Left lung (tissue), 10 donors: ENCODE results near the gene TNFRSF18. TPM values are rescaled to one million over a fixed set of nuclear protein-coding genes. Genes with fewer than 3 reads are reported as not detected.
"Not testable (repeated sequence)": the region's sequence is repeated elsewhere in the genome, so short reads cannot be mapped to it uniquely, and the experiment has no call there.

Source experiments
- ATAC-seq: fragments of 200-7000 bp; cut with Tn5 transposase; one replicate; pipeline ENCODE4 v1.9.1; 2020; ENCODE audit warnings: moderate library complexity
- DNase-seq, 4 donors: peaks; one replicate each; pipeline ENCODE4 v3.0.0-alpha.2; 2013 to 2020
- H3K27ac ChIP-seq, 2 donors: fragments of 200-600 bp; sonication (generic) in 1 of 2; one replicate each; pipeline versions ENCODE4 v1.5.0 to v1.8.0; 2020 to 2021
- H3K27me3 ChIP-seq, 2 donors: fragments of 200-600 bp; sonication (generic) in 1 of 2; one replicate each; pipeline versions ENCODE4 v1.5.0 to v1.8.0; 2020 to 2021
- H3K36me3 ChIP-seq, 2 donors: fragments of 200-600 bp; sonication (generic) in 1 of 2; one replicate each; pipeline versions ENCODE4 v1.5.0 to v1.8.0; 2020 to 2021
- H3K4me1 ChIP-seq, 2 donors: fragments of 200-600 bp; one replicate each; pipeline ENCODE4 v1.8.0; 2021
- H3K4me3 ChIP-seq, 2 donors: fragments of 200-600 bp; sonication (generic) in 1 of 2; one replicate each; pipeline versions ENCODE4 v1.5.0 to v1.8.0; 2020 to 2021; ENCODE audit warnings: mild to moderate bottlenecking in 1 of 2
- H3K9me3 ChIP-seq, 2 donors: fragments of 200-600 bp; sonication (generic) in 1 of 2; one replicate each; pipeline versions ENCODE4 v1.5.0 to v1.8.0; 2020 to 2021
- intact Hi-C, 2 donors: fragments of 100-400 bp; cut with DNase I; formaldehyde crosslinking; loops; one replicate each; pipeline versions ENCODE4 v1.11.2 to v1.14.2; 2022
- polyA plus RNA-seq, 6 donors: library from polyadenylated mRNA; unstranded; fragments of 120-200 nt; gene quantifications; one replicate each; pipeline ENCODE4 v1.2.1, GENCODE V29; 2013; ENCODE audit not compliant: insufficient read length in 6 of 6
- total RNA-seq, 2 donors: library from RNA; stranded (reverse); fragmentation: NEBNext Ultra II Directional; extraction: Animal tissue kit (Norgen Biotek cat#: 25700); gene quantifications; one replicate each; pipeline ENCODE4 v1.2.1, GENCODE V29; 2021
- TF ChIP-seq, protein P1 (sequence below), 2 donors: fragments of 200-600 bp; sonication (generic) in 1 of 2; IDR thresholded peaks; one replicate each; pipeline versions ENCODE4 v1.5.0 to v1.8.0; 2021; ENCODE audit warnings: antibody characterized with exemption in 2 of 2
- donor health status: DM: no; HTN: yes; CAD: no.
- donor health status: DM: no; HTN: no; CAD: no.

TNFRSF18 gene
- total and polyA plus RNA-seq, 8 donors = 0.38 to 1.3 (median 0.62) TPM

- H3K27me3 ChIP-seq = peaks cover 7 to 64% of the 10 kb centered on the region in 2 donors
- H3K4me1 ChIP-seq = no peaks in the 10 kb centered on the region
- DNase-seq (peak in 1 of 4 donors; percentile 73), ATAC-seq (no peak)
- no peak overlapping the region for H3K4me3 ChIP-seq
- H3K9me3 ChIP-seq = no peaks in the 10 kb centered on the region
- no peak overlapping the region for H3K27ac ChIP-seq
- TF ChIP-seq, protein P1, sequence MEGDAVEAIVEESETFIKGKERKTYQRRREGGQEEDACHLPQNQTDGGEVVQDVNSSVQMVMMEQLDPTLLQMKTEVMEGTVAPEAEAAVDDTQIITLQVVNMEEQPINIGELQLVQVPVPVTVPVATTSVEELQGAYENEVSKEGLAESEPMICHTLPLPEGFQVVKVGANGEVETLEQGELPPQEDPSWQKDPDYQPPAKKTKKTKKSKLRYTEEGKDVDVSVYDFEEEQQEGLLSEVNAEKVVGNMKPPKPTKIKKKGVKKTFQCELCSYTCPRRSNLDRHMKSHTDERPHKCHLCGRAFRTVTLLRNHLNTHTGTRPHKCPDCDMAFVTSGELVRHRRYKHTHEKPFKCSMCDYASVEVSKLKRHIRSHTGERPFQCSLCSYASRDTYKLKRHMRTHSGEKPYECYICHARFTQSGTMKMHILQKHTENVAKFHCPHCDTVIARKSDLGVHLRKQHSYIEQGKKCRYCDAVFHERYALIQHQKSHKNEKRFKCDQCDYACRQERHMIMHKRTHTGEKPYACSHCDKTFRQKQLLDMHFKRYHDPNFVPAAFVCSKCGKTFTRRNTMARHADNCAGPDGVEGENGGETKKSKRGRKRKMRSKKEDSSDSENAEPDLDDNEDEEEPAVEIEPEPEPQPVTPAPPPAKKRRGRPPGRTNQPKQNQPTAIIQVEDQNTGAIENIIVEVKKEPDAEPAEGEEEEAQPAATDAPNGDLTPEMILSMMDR (IDR thresholded peaks at IDR 0.05) = no peak
- intact Hi-C loops = no loop called here
- no peaks in the 10 kb centered on the region for H3K36me3 ChIP-seq
Observed at GRCh38 chr1:1179346-1179982, 26.9 kb downstream of the TNFRSF18 start.

DNA sequence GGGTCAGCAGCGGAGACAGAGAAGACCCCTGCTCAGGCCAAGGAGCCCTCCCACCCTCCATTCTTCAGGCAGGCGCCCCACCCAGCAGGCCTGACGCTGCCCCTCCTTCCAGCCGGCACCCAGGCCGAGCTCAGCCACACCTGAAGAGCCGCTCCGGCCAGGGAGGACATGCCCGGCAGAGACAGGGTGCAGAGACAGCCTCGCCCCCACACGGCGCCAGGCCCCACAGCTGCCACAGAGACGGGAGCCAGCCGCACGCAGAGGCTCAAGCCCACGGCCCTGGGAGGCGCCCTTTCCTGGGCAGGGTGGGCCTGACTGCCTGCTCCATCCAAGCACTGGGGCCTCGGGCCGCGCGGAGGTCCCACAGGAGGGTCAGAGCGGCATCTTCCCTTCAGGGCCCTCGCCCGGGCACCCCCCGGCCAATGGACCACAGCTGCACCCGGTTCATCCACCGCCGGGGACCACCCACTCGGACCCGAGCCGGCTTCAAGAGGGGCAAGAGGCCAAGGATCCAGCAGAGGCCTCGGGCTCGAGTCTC, 27.5 kb downstream of the TNFRSF18 start:
- Histone ChIP-seq H3K4me3 (no peak overlapping the region), H3K27ac (no peak overlapping the region), H3K9me3 (no peaks in the 10 kb centered on the region), H3K27me3 (peaks cover 11 to 70% of the 10 kb centered on the region in 2 donors), H3K4me1 (no peaks in the 10 kb centered on the region), H3K36me3 (no peaks in the 10 kb centered on the region)
- intact Hi-C loops = no loop called here
- DNase-seq (peak in 1 of 4 donors; percentile 77), ATAC-seq (no peak)
- TF ChIP-seq, protein P1 (IDR thresholded peaks at IDR 0.05) = no peak

- no peaks in the 10 kb centered on the region for H3K36me3 ChIP-seq
- intact Hi-C loops = no loop called here
- DNase-seq (peak in 1 of 4 donors; percentile 35), ATAC-seq (no peak)
- no peaks in the 10 kb centered on the region for H3K4me1 ChIP-seq
- TF ChIP-seq, protein P1 (IDR thresholded peaks at IDR 0.05) = no peak
- H3K27me3 ChIP-seq = peaks cover 23 to 76% of the 10 kb centered on the region in 2 donors
- no peak overlapping the region for H3K27ac ChIP-seq
- no peaks in the 10 kb centered on the region for H3K9me3 ChIP-seq
- no peak overlapping the region for H3K4me3 ChIP-seq
Observed at GRCh38 chr1:1177452-1178206, 28.8 kb downstream of the TNFRSF18 start.

GRCh38 chr1:1176931-1177330, 29.5 kb downstream of the TNFRSF18 start:
- peak in 1 of 4 donors; percentile 6 for DNase-seq
- Histone ChIP-seq H3K27me3 (peaks cover 30 to 81% of the 10 kb centered on the region in 2 donors), H3K27ac (no peak overlapping the region)

GRCh38 chr1:1176063-1176761, 30.2 kb downstream of the TNFRSF18 start:
- ATAC-seq, intact Hi-C loops: not testable (repeated sequence)
- DNase-seq = peak in 1 of 4 donors; percentile 50

More at GRCh38 chr1:1176931-1177330, 29.5 kb downstream of the TNFRSF18 start:
- H3K4me1 ChIP-seq = no peaks in the 10 kb centered on the region
- TF ChIP-seq, protein P1 (IDR thresholded peaks at IDR 0.05) = no peak
- H3K36me3 ChIP-seq = no peaks in the 10 kb centered on the region
- ATAC-seq = no peak
- no peaks in the 10 kb centered on the region for H3K9me3 ChIP-seq
- H3K4me3 ChIP-seq = no peak overlapping the region
- intact Hi-C loops = no loop called here

More at GRCh38 chr1:1176063-1176761, 30.2 kb downstream of the TNFRSF18 start:
- not testable (repeated sequence) for H3K36me3 ChIP-seq, H3K27ac ChIP-seq, H3K4me1 ChIP-seq, H3K4me3 ChIP-seq, H3K9me3 ChIP-seq
- H3K27me3 ChIP-seq = peaks cover 31 to 89% of the 10 kb centered on the region in 2 donors
